Measurements from ENCODE around the gene RPS6KA4.
"Not testable (repeated sequence)": the region's sequence is repeated elsewhere in the genome, so short reads cannot be mapped to it uniquely, and the experiment has no call there.

Gene RPS6KA4

GRCh38 chr11:64387916-64388315 lies 29.0 kb downstream of the RPS6KA4 start:
- DNase-seq (ENCODE audit: low spot score): no peak

DNA sequence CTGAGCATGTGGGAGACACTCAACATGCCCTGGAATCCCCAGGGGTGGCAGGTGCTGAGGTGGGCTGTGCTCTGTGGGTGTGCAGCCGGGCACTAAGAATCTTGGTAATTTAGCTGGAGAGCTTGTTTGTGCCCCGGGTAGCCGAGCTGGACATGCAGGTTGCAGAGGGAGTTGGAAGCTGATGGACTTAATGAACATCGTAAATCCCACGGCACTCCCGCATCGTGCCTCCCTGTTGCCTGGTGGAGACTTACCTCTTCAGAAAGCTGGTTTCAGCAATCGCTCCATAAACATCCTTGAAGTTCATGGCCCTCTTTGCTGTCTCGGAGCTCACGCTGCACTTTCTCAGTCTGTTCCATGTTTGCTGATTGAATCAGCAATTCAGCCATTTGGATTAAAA lies 29.9 kb downstream of the RPS6KA4 start:
- no peak for DNase-seq (ENCODE audit: low spot score)

- no peak for DNase-seq (ENCODE audit: low spot score)
These were observed 30.9 kb downstream of the RPS6KA4 start for GRCh38 chr11:64389851-64390250.

DNA sequence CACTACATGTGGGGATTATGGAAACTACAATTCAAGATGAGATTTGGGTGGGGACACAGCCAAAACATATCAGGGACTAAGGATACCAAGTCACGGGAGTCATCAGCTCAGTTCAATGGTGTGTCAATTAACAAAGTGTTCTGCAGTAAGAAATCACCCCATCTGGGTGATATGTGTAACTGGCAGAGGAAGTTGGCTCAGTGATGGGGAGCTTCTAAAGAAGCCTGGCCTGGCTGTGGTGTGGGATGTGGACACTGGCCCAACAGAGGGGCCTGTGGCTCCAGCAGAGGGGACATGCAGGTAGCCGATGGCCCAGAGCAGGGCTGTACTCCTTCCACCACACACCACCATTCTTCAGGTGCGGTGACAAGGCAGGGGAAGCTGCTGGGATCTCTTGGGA lies 31.6 kb downstream of the RPS6KA4 start:
- no peak for DNase-seq (ENCODE audit: low spot score)

DNA sequence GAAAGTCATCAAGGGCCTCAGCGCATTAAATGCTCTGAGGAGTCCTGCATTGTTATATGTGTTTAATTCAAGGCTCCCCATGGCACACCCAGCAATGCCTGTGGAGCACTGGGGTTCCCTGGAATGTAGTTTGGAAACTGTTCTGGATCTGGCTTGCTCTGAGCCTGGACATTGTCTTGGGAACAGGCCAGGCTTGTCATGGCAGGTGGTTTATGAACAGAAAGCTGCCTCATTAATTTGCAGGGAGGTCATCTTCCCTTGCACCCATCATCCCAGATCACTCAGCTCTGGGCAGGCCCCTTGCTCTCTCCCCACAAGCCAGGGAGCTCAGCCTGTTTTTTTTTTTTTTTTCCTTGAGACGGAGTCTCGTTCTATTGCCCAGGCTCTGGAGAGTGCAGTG lies 32.9 kb downstream of the RPS6KA4 start:
- no peak for DNase-seq (ENCODE audit: low spot score)

- DNase-seq (ENCODE audit: low spot score): no peak
These were observed 36.6 kb downstream of the RPS6KA4 start for GRCh38 chr11:64395545-64396078.

GRCh38 chr11:64396079-64396591 lies 37.2 kb downstream of the RPS6KA4 start:
- DNase-seq (ENCODE audit: low spot score): peak; percentile 70

GRCh38 chr11:64400102-64400501 lies 41.1 kb downstream of the RPS6KA4 start:
- no peak for DNase-seq (ENCODE audit: low spot score)

GRCh38 chr11:64400667-64401066 lies 41.7 kb downstream of the RPS6KA4 start:
- no peak for DNase-seq (ENCODE audit: low spot score)

- no peak for DNase-seq (ENCODE audit: low spot score)
These were observed 42.8 kb downstream of the RPS6KA4 start for GRCh38 chr11:64401775-64402174.

- no peak for DNase-seq (ENCODE audit: low spot score)
These were observed 44.1 kb downstream of the RPS6KA4 start for GRCh38 chr11:64403106-64403505.

DNA sequence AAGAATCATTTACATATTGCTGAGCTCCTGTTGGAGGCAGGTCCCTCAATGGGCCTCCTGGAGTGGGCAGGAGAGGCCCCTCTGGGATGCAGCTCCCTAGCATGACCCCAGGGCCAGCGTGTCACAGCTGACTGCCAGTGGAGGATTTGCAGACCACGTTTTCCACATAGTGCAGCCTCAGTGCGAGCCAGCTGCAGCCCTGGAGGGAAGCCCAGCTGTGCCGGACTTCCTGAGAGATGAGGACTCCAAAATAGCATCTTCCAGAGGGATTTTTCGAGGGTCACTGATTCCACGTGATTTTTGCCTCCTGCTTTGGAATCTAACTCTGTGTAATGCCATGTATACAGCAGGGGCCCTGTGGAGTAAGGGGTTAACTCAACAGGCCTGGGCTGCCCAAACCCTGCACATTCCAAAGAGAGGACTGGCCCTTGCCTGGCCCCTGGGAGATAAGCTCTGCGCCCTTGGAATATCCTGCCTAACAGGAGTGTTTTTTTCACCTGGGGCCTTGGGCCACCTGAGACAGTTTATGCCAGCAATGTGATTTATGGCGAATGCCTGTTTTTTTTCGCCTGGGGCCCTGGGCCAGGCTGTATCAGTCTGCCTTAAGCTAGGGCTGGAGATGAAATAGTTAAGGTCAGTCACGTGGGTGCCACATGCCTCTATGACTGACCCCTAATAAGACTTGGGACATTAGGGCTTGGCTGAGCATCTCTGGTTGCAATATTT lies 47.4 kb downstream of the RPS6KA4 start:
- DNase-seq (ENCODE audit: low spot score): peak; percentile 74

GRCh38 chr11:64407221-64407620 lies 48.3 kb downstream of the RPS6KA4 start:
- no peak for DNase-seq (ENCODE audit: low spot score)

- no peak for DNase-seq (ENCODE audit: low spot score)
These were observed 48.7 kb downstream of the RPS6KA4 start for GRCh38 chr11:64407630-64408029.

DNA sequence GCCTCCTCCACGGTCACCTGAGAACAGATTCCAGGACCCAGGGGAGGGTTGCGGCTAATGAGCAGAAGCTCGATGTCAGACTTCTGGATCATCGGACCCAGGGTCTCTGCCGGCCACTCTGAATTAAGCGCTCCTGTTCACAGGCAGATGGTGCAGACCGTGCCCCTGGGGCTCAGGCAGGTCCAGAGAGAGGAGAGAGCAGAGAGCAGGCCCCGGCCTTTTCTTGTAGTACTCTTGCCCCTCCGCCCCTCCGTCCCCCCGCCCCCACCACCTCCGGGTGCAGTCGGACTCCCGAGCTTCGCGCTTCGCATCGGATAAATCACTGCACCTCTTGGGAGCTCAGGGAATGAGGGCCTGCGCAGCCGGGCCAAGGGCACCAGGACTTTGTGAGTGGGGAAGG lies 50.3 kb downstream of the RPS6KA4 start:
- DNase-seq (ENCODE audit: low spot score): no peak

- no peak for DNase-seq (ENCODE audit: low spot score)
These were observed 50.9 kb downstream of the RPS6KA4 start for GRCh38 chr11:64409707-64410403.

DNA sequence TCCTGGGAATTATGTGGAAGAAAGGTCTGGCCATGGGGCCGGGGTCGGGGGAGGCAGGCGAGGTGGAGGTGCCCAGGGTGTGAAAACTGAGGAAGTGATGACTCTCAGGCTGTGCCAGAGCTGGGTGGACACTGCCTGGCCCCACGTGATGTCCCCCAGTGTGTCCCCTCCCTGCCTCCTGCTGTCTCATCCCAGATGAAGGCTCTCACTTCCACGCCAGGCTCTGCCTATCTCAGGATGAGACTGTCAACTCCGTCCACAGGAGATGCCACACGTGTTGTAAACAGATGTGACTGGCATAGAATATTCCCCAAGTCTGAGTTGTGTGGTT lies 51.4 kb downstream of the RPS6KA4 start:
- no peak for DNase-seq (ENCODE audit: low spot score)

DNA sequence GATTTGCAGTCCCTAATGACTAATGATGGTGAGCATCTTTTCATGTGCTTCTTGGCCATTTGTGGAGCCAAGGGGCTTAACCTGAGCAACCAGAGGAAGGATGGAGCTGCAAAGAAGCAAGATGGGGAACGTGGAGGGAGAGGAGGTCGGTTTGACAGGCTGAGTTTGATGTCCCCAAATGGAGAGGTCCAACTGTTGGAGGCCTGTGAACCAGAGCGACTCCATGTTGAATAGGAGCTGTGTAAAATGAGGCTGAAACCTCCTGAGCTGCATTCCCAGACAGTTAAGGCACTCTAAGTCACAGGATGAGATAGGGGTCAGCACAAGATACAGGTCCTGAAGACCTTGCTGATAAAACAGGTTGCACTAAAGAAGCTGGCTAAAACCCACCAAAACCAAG lies 54.5 kb downstream of the RPS6KA4 start:
- DNase-seq (ENCODE audit: low spot score): no peak

GRCh38 chr11:64415286-64415685 lies 56.3 kb downstream of the RPS6KA4 start:
- no peak for DNase-seq (ENCODE audit: low spot score)

- DNase-seq (ENCODE audit: low spot score): no peak
These were observed 57.2 kb downstream of the RPS6KA4 start for GRCh38 chr11:64415996-64416728.

- DNase-seq (ENCODE audit: low spot score): not testable (repeated sequence)
These were observed 59.3 kb downstream of the RPS6KA4 start for GRCh38 chr11:64418233-64418632.

GRCh38 chr11:64419257-64419790 lies 60.4 kb downstream of the RPS6KA4 start:
- DNase-seq (ENCODE audit: low spot score): no peak
